Stromal cell of bone marrow (primary cell): ENCODE results near the gene UPK3BL2.
"Not testable (repeated sequence)": the region's sequence is repeated elsewhere in the genome, so short reads cannot be mapped to it uniquely, and the experiment has no call there.

Experiments
- DNase-seq: peaks from one replicate; pipeline ENCODE4 v3.0.0-alpha.2; 2012; ENCODE audit warnings: low read depth

UPK3BL2 gene

GRCh38 chr7:102531583-102531982, 11.9 kb downstream of the UPK3BL2 start:
- DNase-seq, result not testable (repeated sequence)

GRCh38 chr7:102527822-102528793, 15.4 kb downstream of the UPK3BL2 start:
- DNase-seq, result not testable (repeated sequence)

GRCh38 chr7:102527182-102527581, 16.3 kb downstream of the UPK3BL2 start:
- not testable (repeated sequence) for DNase-seq

- DNase-seq, result not testable (repeated sequence)
Measured at GRCh38 chr7:102524803-102525202, 18.7 kb downstream of the UPK3BL2 start.

GRCh38 chr7:102520797-102521196, 22.7 kb downstream of the UPK3BL2 start:
- DNase-seq, result not testable (repeated sequence)

GRCh38 chr7:102517550-102518147, 25.8 kb downstream of the UPK3BL2 start, which contains the start of gene RASA4B:
TSS of gene RASA4B (minus strand) at chr7:102517777. CDS start at chr7:102517710, 67 bp downstream.
- not testable (repeated sequence) for DNase-seq

GRCh38 chr7:102516951-102517350, 26.5 kb downstream of the UPK3BL2 start:
- not testable (repeated sequence) for DNase-seq

- DNase-seq, result not testable (repeated sequence)
Measured at GRCh38 chr7:102515889-102516288, 27.6 kb downstream of the UPK3BL2 start.

- DNase-seq, result not testable (repeated sequence)
Measured at GRCh38 chr7:102514881-102515721, 28.4 kb downstream of the UPK3BL2 start.

GRCh38 chr7:102512642-102513221, 30.8 kb downstream of the UPK3BL2 start:
- peak; percentile 31 for DNase-seq

- not testable (repeated sequence) for DNase-seq
Measured at GRCh38 chr7:102511860-102512522, 31.5 kb downstream of the UPK3BL2 start.

- not testable (repeated sequence) for DNase-seq
Measured at GRCh38 chr7:102510575-102510974, 32.9 kb downstream of the UPK3BL2 start.

GRCh38 chr7:102507410-102508088, 35.9 kb downstream of the UPK3BL2 start:
- DNase-seq, result not testable (repeated sequence)

- not testable (repeated sequence) for DNase-seq
Measured at GRCh38 chr7:102505298-102506185, 38.0 kb downstream of the UPK3BL2 start.

- not testable (repeated sequence) for DNase-seq
Measured at GRCh38 chr7:102503141-102503540, 40.4 kb downstream of the UPK3BL2 start.

- DNase-seq, result not testable (repeated sequence)
Measured at GRCh38 chr7:102498321-102498720, 45.2 kb downstream of the UPK3BL2 start.

GRCh38 chr7:102497308-102497707, 46.2 kb downstream of the UPK3BL2 start:
- DNase-seq, result not testable (repeated sequence)

GRCh38 chr7:102496861-102497260, 46.6 kb downstream of the UPK3BL2 start:
- DNase-seq, result not testable (repeated sequence)

GRCh38 chr7:102494473-102495149, 48.9 kb downstream of the UPK3BL2 start:
- DNase-seq, result not testable (repeated sequence)
